Endodermal cell (in vitro differentiated cells): ENCODE measurements around the gene GPRASP1. TPM values are rescaled to one million over a fixed set of nuclear protein-coding genes. Genes with fewer than 3 reads are reported as not detected.

Source experiments
- DNase-seq: peaks from one replicate; pipeline ENCODE4 v3.0.0-alpha.2; 2017
- H3K27ac ChIP-seq: 2 replicates; pipeline ENCODE4 v1.5.1; 2013; ENCODE audit warnings: mild to moderate bottlenecking, low read depth, low read length, moderate library complexity
- H3K27me3 ChIP-seq: 2 replicates; pipeline ENCODE4 v1.6.1; 2013; ENCODE audit warnings: mild to moderate bottlenecking, low read length, moderate library complexity; ENCODE audit not compliant: insufficient read depth, control insufficient read depth, poor library complexity, severe bottlenecking
- H3K36me3 ChIP-seq: 2 replicates; pipeline ENCODE4 v1.7.0; 2013; ENCODE audit warnings: mild to moderate bottlenecking, low read length, moderate library complexity; ENCODE audit not compliant: control insufficient read depth, insufficient read depth
- H3K4me1 ChIP-seq: one replicate; pipeline ENCODE4 v1.7.0; 2013; ENCODE audit warnings: low read length; ENCODE audit not compliant: control insufficient read depth, insufficient read depth
- H3K4me3 ChIP-seq: 2 replicates; pipeline ENCODE4 v1.5.1; 2013; ENCODE audit warnings: mild to moderate bottlenecking, low read length, moderate library complexity
- H3K9ac ChIP-seq: 2 replicates; pipeline ENCODE4 v1.6.1; 2013; ENCODE audit warnings: mild to moderate bottlenecking, low read length, moderate library complexity; ENCODE audit not compliant: poor library complexity, severe bottlenecking; ENCODE audit errors: extremely low read depth
- H3K9me3 ChIP-seq: 2 replicates; pipeline ENCODE4 v1.6.1; 2013; ENCODE audit warnings: mild to moderate bottlenecking, low read length, moderate library complexity; ENCODE audit not compliant: control insufficient read depth
- H3K27ac Mint-ChIP-seq: 2 replicates; pipeline ENCODE4 v1.8.0; 2020; ENCODE audit warnings: mixed read lengths
- H3K27me3 Mint-ChIP-seq: 2 replicates; pipeline ENCODE4 v1.8.0; 2021; ENCODE audit warnings: mild to moderate bottlenecking, mixed read lengths; ENCODE audit not compliant: insufficient read depth
- H3K36me3 Mint-ChIP-seq: 2 replicates; pipeline ENCODE4 v1.8.0; 2020; ENCODE audit warnings: low read depth, mixed read lengths
- H3K4me1 Mint-ChIP-seq: 2 replicates; pipeline ENCODE4 v1.8.0; 2020; ENCODE audit warnings: mixed read lengths
- H3K4me3 Mint-ChIP-seq: 2 replicates; pipeline ENCODE4 v1.8.0; 2020; ENCODE audit warnings: mild to moderate bottlenecking, moderate library complexity, mixed read lengths
- H3K9me3 Mint-ChIP-seq: 2 replicates; pipeline ENCODE4 v1.8.0; 2020; ENCODE audit warnings: mild to moderate bottlenecking, mixed read lengths
- CTCF ChIP-seq: fragments of 200-600 bp; sonication (generic); conservative IDR thresholded peaks from 2 replicates; pipeline ENCODE4 v1.5.0; 2021; ENCODE audit warnings: antibody characterized with exemption, mild to moderate bottlenecking
- whole genome bisulfite sequencing, 2 experiments: methylation state at CpG; one replicate each; pipeline versions ENCODE4 v1.1.5 to v1.1.7; 2013; ENCODE audit warnings: missing lambda C conversion rate in 2 of 2, mixed read lengths in 1 of 2; ENCODE audit not compliant: insufficient coverage in 1 of 2, insufficient read length in 1 of 2; 5-methylcytosine and 5-hydroxymethylcytosine counted together
- total RNA-seq, 2 donors: library from RNA; stranded (reverse); fragmentation: NEBNext Ultra II Directional in 1 of 2; extraction: Animal tissue kit (Norgen Biotek cat#: 25700) in 1 of 2; gene quantifications; 2 replicates in 1 of 2; 3 replicates in 1 of 2; pipeline ENCODE4 v1.2.1, GENCODE V29; 2021

GPRASP1 gene
- total RNA-seq, 2 donors from 2014 or later = 2.9 to 3.7 TPM

- peak overlapping the region; percentile 73 for H3K4me3 ChIP-seq
- peak overlapping the region; percentile 6 for H3K9ac ChIP-seq
- no peaks in the 10 kb centered on the region for H3K4me1 ChIP-seq
- peaks cover 3% of the 10 kb centered on the region for H3K36me3 Mint-ChIP-seq
- no peaks in the 10 kb centered on the region for H3K9me3 ChIP-seq
- peak overlapping the region; percentile 70 for H3K4me3 Mint-ChIP-seq
- H3K27ac ChIP-seq = no peak overlapping the region
- H3K27ac Mint-ChIP-seq = no peak overlapping the region
- TF ChIP-seq CTCF = peak; percentile 75
- H3K27me3 ChIP-seq = no peaks in the 10 kb centered on the region
- WGBS, 2 experiments = 6% methylated on average over 16 of the region's 22 CpGs; no CpG with 5 or more reads in 1 of the 2 experiments
- H3K27me3 Mint-ChIP-seq = peaks cover 9% of the 10 kb centered on the region
- H3K36me3 ChIP-seq = no peaks in the 10 kb centered on the region
- no peaks in the 10 kb centered on the region for H3K4me1 Mint-ChIP-seq
- peak; percentile 66 for DNase-seq
- peaks cover 60% of the 10 kb centered on the region for H3K9me3 Mint-ChIP-seq
Measured at GRCh38 chrX:102652031-102652688, 877 bp downstream of the GPRASP1 start.

GRCh38 chrX:102654696-102655095, 3.4 kb downstream of the GPRASP1 start:
- no peaks in the 10 kb centered on the region for H3K36me3 ChIP-seq
- H3K27ac ChIP-seq = no peak overlapping the region
- Mint-ChIP-seq H3K4me3 (no peak overlapping the region), H3K4me1 (peaks cover 2% of the 10 kb centered on the region), H3K27ac (no peak overlapping the region), H3K36me3 (peaks cover 3% of the 10 kb centered on the region), H3K27me3 (peaks cover 8% of the 10 kb centered on the region), H3K9me3 (peaks cover 53% of the 10 kb centered on the region)
- no peaks in the 10 kb centered on the region for H3K9me3 ChIP-seq
- H3K4me1 ChIP-seq = no peaks in the 10 kb centered on the region
- no peak for TF ChIP-seq CTCF
- no peak overlapping the region for H3K4me3 ChIP-seq
- H3K9ac ChIP-seq = no peak overlapping the region
- no peaks in the 10 kb centered on the region for H3K27me3 ChIP-seq
- DNase-seq = no peak
- 92% methylated on average over 2 of the region's 2 CpGs; no CpG with 5 or more reads in 1 of the 2 experiments for WGBS, 2 experiments

- Mint-ChIP-seq H3K27ac (no peak overlapping the region), H3K4me3 (no peak overlapping the region), H3K27me3 (no peaks in the 10 kb centered on the region), H3K4me1 (peaks cover 2% of the 10 kb centered on the region), H3K36me3 (peaks cover 4% of the 10 kb centered on the region), H3K9me3 (peaks cover 46% of the 10 kb centered on the region)
- TF ChIP-seq CTCF = no peak
- H3K9ac ChIP-seq = no peak overlapping the region
- no peak for DNase-seq
- no peaks in the 10 kb centered on the region for H3K4me1 ChIP-seq
- 86 to 100% methylated on average over 1 to 2 of the region's 2 CpGs for WGBS, 2 experiments
- H3K9me3 ChIP-seq = no peaks in the 10 kb centered on the region
- H3K36me3 ChIP-seq = no peaks in the 10 kb centered on the region
- H3K4me3 ChIP-seq = no peak overlapping the region
- no peak overlapping the region for H3K27ac ChIP-seq
- H3K27me3 ChIP-seq = no peaks in the 10 kb centered on the region
Measured at GRCh38 chrX:102658556-102658955, 7.3 kb downstream of the GPRASP1 start.
